Tibial nerve (tissue), 4 donors: Measurements from ENCODE around the gene ARMS2.

Experiments
- EP300 ChIP-seq, 2 donors: sonication (generic); formaldehyde crosslinking; IDR thresholded peaks; one replicate each; pipeline ENCODE4 v1.6.1; 2017; ENCODE audit warnings: antibody characterized with exemption in 2 of 2, mild to moderate bottlenecking in 1 of 2
- POLR2A ChIP-seq, 2 donors: fragments of 450-650 bp; IDR thresholded peaks; one replicate each; pipeline ENCODE4 v1.6.1; 2017; ENCODE audit warnings: antibody characterized with exemption in 2 of 2, mild to moderate bottlenecking in 2 of 2, moderate library complexity in 2 of 2
- TF ChIP-seq, protein P1 (sequence below), 5 experiments: fragments of 200-600 bp in 3 of 5; fragments of 450-650 bp in 2 of 5; sonication (generic) in 3 of 5; IDR thresholded peaks; one replicate each; pipeline ENCODE4 v1.5.1; 2016 to 2019; ENCODE audit warnings: antibody characterized with exemption in 5 of 5, mild to moderate bottlenecking in 3 of 5, moderate library complexity in 2 of 5

DNA sequence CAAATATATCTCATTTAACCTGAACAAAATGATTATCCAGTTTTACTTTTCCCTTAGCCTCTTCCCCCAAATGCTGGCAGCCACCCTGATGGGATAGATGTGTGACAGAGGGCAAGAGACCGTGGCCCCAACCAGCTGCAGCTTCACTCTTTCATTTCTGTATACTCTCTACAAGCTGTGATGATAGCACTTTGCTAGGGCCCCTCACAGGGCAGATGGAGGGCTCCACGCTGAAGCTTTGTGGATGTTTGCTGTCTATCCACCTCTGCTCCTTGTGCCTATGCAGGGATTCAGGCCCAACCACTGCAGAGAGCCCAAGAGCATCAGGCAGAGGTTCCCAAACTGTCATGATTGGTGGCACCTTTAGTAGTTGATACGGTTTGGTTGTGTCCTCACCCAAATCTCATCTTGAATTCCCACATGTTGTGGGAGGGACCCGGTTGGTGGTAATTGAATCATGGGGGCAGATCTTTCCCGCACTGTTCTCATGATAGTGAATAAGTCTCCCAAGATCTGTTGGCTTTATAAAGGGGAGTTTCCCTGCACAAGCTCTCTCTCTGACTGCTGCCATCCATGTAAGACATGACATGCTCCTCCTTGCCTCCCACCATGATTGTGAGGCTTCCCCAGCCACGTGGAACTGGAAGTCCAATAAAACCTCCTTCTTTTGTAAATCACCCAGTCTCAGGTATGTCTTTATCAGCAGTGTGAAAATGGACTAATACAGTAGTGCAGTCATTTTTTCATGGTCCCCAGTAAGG, 27.0 kb downstream of the ARMS2 start:
- TF ChIP-seq, protein P1, sequence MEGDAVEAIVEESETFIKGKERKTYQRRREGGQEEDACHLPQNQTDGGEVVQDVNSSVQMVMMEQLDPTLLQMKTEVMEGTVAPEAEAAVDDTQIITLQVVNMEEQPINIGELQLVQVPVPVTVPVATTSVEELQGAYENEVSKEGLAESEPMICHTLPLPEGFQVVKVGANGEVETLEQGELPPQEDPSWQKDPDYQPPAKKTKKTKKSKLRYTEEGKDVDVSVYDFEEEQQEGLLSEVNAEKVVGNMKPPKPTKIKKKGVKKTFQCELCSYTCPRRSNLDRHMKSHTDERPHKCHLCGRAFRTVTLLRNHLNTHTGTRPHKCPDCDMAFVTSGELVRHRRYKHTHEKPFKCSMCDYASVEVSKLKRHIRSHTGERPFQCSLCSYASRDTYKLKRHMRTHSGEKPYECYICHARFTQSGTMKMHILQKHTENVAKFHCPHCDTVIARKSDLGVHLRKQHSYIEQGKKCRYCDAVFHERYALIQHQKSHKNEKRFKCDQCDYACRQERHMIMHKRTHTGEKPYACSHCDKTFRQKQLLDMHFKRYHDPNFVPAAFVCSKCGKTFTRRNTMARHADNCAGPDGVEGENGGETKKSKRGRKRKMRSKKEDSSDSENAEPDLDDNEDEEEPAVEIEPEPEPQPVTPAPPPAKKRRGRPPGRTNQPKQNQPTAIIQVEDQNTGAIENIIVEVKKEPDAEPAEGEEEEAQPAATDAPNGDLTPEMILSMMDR (IDR thresholded peaks at IDR 0.05) = no peak
- TF ChIP-seq POLR2A (IDR thresholded peaks at IDR 0.05) = no peak
- TF ChIP-seq EP300 (IDR thresholded peaks at IDR 0.05) = no peak
